ENCODE data around the gene RIN1. TPM values are rescaled to one million over a fixed set of nuclear protein-coding genes. Genes with fewer than 3 reads are reported as not detected.
"Not testable (repeated sequence)": the region's sequence is repeated elsewhere in the genome, so short reads cannot be mapped to it uniquely, and the experiment has no call there.

Gene RIN1
- total RNA-seq, 1 donor from 2014 or later, result 1.0 TPM

GRCh38 chr11:66312549-66313320 lies 23.5 kb downstream of the RIN1 start:
- H3K27me3 ChIP-seq (ENCODE audit: low read depth), result no peaks in the 10 kb centered on the region
- no peaks in the 10 kb centered on the region for H3K36me3 ChIP-seq
- H3K9me3 ChIP-seq (replicated peaks), result no peaks in the 10 kb centered on the region
- intact Hi-C loops (cut with micrococcal nuclease), result loop anchor here (5.0 kb wide), 1 partner anchor 75 kb away; no protein-coding TSS in a partner anchor
- peaks cover 37% of the 10 kb centered on the region for H3K4me1 ChIP-seq
- peak overlapping the region; percentile 92 for H3K27ac ChIP-seq (replicated peaks)
- TF ChIP-seq CTCF (IDR thresholded peaks at IDR 0.05; ENCODE audit: borderline replicate concordance), result no peak
- peak overlapping the region; percentile 73 for H3K4me3 ChIP-seq
- DNase-seq, result peak; percentile 99

- no peaks in the 10 kb centered on the region for H3K27me3 ChIP-seq (ENCODE audit: low read depth)
- peak; percentile 48 for TF ChIP-seq CTCF (IDR thresholded peaks at IDR 0.05; ENCODE audit: borderline replicate concordance)
- DNase-seq, result peak; percentile 93
- intact Hi-C loops (cut with micrococcal nuclease), result loop anchor here (5.0 kb wide), 1 partner anchor 75 kb away; no protein-coding TSS in a partner anchor
- peak overlapping the region; percentile 73 for H3K4me3 ChIP-seq
- peaks cover 30% of the 10 kb centered on the region for H3K4me1 ChIP-seq
- H3K9me3 ChIP-seq (replicated peaks), result no peaks in the 10 kb centered on the region
- H3K36me3 ChIP-seq, result no peaks in the 10 kb centered on the region
- H3K27ac ChIP-seq (replicated peaks), result peak overlapping the region; percentile 92
These were observed 24.2 kb downstream of the RIN1 start for GRCh38 chr11:66311965-66312548.

GRCh38 chr11:66311470-66311964 lies 24.7 kb downstream of the RIN1 start:
- H3K4me3 ChIP-seq, result peak overlapping the region; percentile 73

GRCh38 chr11:66310803-66311440 lies 25.3 kb downstream of the RIN1 start:
- not testable (repeated sequence) for H3K27me3 ChIP-seq (ENCODE audit: low read depth); H3K36me3 ChIP-seq; H3K4me3 ChIP-seq; H3K9me3 ChIP-seq (replicated peaks); DNase-seq; H3K27ac ChIP-seq (replicated peaks)
- intact Hi-C loops (cut with micrococcal nuclease), result loop anchor here (5.0 kb wide), 1 partner anchor 76 kb away; no protein-coding TSS in a partner anchor
- peaks cover 19% of the 10 kb centered on the region for H3K4me1 ChIP-seq

More at GRCh38 chr11:66311470-66311964, 24.7 kb downstream of the RIN1 start:
- Histone ChIP-seq H3K9me3 (replicated peaks) (no peaks in the 10 kb centered on the region), H3K27ac (replicated peaks) (peak overlapping the region; percentile 92), H3K27me3 (ENCODE audit: low read depth) (no peaks in the 10 kb centered on the region), H3K4me1 (peaks cover 25% of the 10 kb centered on the region), H3K36me3 (no peaks in the 10 kb centered on the region)
- intact Hi-C loops (cut with micrococcal nuclease), result loop anchor here (5.0 kb wide), 1 partner anchor 76 kb away; no protein-coding TSS in a partner anchor
- no peak for DNase-seq
- TF ChIP-seq CTCF (IDR thresholded peaks at IDR 0.05; ENCODE audit: borderline replicate concordance), result peak; percentile 94

- Histone ChIP-seq H3K4me3 (no peak overlapping the region), H3K4me1 (peaks cover 19% of the 10 kb centered on the region), H3K36me3 (no peaks in the 10 kb centered on the region), H3K9me3 (replicated peaks) (no peaks in the 10 kb centered on the region), H3K27me3 (ENCODE audit: low read depth) (no peaks in the 10 kb centered on the region), H3K27ac (replicated peaks) (no peak overlapping the region)
- no peak for TF ChIP-seq CTCF (IDR thresholded peaks at IDR 0.05; ENCODE audit: borderline replicate concordance)
- no peak for DNase-seq
- intact Hi-C loops (cut with micrococcal nuclease), result loop anchor here (5.0 kb wide), 1 partner anchor 77 kb away; no protein-coding TSS in a partner anchor
These were observed 25.9 kb downstream of the RIN1 start for GRCh38 chr11:66310324-66310723.
